IPS-18a (cell line): ENCODE results near the gene SMAD3.
"Not testable (repeated sequence)": the region's sequence is repeated elsewhere in the genome, so short reads cannot be mapped to it uniquely, and the experiment has no call there.

Experiments
- H3K27ac ChIP-seq: one replicate; pipeline ENCODE4 v1.5.1; 2013; ENCODE audit warnings: low read length
- H3K27me3 ChIP-seq: one replicate; pipeline ENCODE4 v1.6.1; 2013; ENCODE audit warnings: mild to moderate bottlenecking, low read length; ENCODE audit not compliant: control insufficient read depth, insufficient read depth
- H3K36me3 ChIP-seq: one replicate; pipeline ENCODE4 v1.6.1; 2013; ENCODE audit warnings: low read depth, low read length; ENCODE audit not compliant: control insufficient read depth
- H3K4me1 ChIP-seq: one replicate; pipeline ENCODE4 v1.6.1; 2013; ENCODE audit warnings: low read depth, low read length; ENCODE audit not compliant: control insufficient read depth
- H3K4me3 ChIP-seq: one replicate; pipeline ENCODE4 v1.5.1; 2013; ENCODE audit warnings: low read length
- H3K9ac ChIP-seq: one replicate; pipeline ENCODE4 v1.6.1; 2013; ENCODE audit warnings: mild to moderate bottlenecking, low read length, moderate library complexity
- H3K9me3 ChIP-seq: one replicate; pipeline ENCODE4 v1.6.1; 2013; ENCODE audit warnings: low read depth, low read length; ENCODE audit not compliant: control insufficient read depth

SMAD3 gene

DNA sequence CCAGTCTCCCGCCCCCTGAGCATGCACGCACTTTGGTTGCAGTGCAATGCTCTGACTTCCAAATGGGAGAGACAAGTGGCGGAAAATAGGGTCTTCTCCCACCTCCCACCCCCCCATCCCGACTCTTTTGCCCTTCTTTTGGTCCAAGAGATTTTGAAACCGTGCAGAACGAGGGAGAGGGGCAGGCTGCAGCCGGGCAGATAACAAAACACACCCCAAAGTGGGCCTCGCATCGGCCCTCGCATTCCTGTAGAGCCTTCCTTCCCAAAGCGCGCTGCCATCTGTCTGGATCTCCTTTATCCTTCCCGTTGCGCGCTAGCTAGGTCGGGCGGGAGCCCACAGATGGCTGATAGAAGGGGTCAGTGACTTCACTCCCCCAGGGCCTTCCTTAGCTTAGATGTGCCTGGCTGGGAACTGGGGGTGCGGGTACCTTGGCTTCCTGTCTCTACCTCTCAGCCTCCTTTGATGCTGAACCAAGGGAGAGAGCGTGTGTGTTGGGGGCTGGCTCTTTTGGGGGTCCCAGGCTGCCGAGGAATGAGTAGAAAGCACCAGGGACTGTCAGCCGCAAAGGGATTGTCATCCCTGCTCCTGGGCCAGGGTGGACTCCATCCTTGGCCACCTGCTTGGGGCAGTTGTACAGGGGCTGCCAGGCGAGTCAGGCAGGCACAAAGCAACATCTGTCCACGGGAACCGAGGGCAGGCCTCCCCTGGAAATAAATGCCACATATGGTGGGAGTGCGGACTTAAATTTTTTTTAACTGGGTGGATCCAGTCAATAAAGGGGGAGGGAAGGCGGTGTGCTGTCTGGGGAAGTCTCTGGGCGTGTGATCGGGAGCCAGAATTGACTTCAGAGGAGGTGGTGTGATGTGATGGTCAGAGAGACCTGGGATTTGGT lies 1.8 kb downstream of the SMAD3 start:
- Histone ChIP-seq H3K27ac (no peak overlapping the region), H3K27me3 (peaks cover 55% of the 10 kb centered on the region), H3K36me3 (no peaks in the 10 kb centered on the region)

GRCh38 chr15:67067930-67068551 lies 2.6 kb downstream of the SMAD3 start:
- H3K36me3 ChIP-seq: no peaks in the 10 kb centered on the region
- H3K9me3 ChIP-seq: no peaks in the 10 kb centered on the region
- H3K9ac ChIP-seq: no peak overlapping the region
- peaks cover 47% of the 10 kb centered on the region for H3K27me3 ChIP-seq
- H3K27ac ChIP-seq: no peak overlapping the region
- H3K4me1 ChIP-seq: peaks cover 33% of the 10 kb centered on the region
- peak overlapping the region; percentile 72 for H3K4me3 ChIP-seq

More for the DNA sequence above, 1.8 kb downstream of the SMAD3 start:
- Histone ChIP-seq H3K9me3 (no peaks in the 10 kb centered on the region), H3K4me1 (peaks cover 34% of the 10 kb centered on the region), H3K4me3 (peak overlapping the region; percentile 72), H3K9ac (peak overlapping the region; percentile 61)

DNA sequence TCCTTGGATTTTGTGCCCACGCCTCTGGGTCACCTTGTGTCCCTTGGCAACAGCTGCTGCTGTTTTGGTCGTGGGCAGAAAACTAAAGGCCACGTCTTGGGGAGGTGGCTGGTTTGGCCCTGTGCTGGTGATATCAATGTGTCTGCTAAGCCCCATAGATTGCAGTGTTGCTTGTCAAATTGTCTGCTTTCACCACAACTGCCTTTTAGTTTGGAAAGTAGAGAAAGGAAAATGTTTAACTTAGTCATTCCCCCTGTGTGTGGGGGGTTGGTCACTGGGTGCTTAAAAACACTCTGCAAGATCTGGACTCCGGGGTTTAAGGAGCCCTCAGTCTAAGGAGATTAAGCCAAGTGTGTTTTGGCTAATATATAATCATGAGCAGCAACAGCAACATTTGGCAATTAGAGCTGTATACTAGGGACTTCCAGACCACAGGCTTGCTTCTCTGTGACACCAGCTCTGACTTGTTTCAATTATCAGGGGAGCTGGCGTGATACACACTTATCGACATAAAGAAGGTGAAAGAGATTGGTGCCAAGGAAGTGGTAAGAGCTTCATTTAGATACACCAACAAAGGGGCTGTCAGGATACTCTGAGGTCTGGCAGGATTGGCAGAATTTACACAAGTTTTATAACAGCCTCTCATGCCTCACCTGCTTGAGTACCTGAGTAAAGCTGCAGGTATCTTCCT lies 3.5 kb downstream of the SMAD3 start:
- Histone ChIP-seq H3K27me3 (peaks cover 39% of the 10 kb centered on the region), H3K4me3 (peak overlapping the region; percentile 72), H3K27ac (no peak overlapping the region), H3K9me3 (no peaks in the 10 kb centered on the region), H3K4me1 (peaks cover 25% of the 10 kb centered on the region), H3K9ac (no peak overlapping the region), H3K36me3 (no peaks in the 10 kb centered on the region)

GRCh38 chr15:67070150-67070549 lies 4.7 kb downstream of the SMAD3 start:
- peaks cover 35% of the 10 kb centered on the region for H3K27me3 ChIP-seq
- no peaks in the 10 kb centered on the region for H3K9me3 ChIP-seq
- no peak overlapping the region for H3K4me3 ChIP-seq
- H3K36me3 ChIP-seq: no peaks in the 10 kb centered on the region
- H3K9ac ChIP-seq: no peak overlapping the region
- H3K4me1 ChIP-seq: peaks cover 28% of the 10 kb centered on the region
- H3K27ac ChIP-seq: no peak overlapping the region

GRCh38 chr15:67070892-67071664 lies 5.7 kb downstream of the SMAD3 start:
- Histone ChIP-seq H3K4me3 (no peak overlapping the region), H3K27me3 (peaks cover 34% of the 10 kb centered on the region), H3K9me3 (no peaks in the 10 kb centered on the region), H3K9ac (no peak overlapping the region), H3K36me3 (no peaks in the 10 kb centered on the region), H3K4me1 (peaks cover 28% of the 10 kb centered on the region), H3K27ac (no peak overlapping the region)

- H3K4me3 ChIP-seq: no peak overlapping the region
- no peak overlapping the region for H3K9ac ChIP-seq
- H3K4me1 ChIP-seq: peaks cover 25% of the 10 kb centered on the region
- H3K27ac ChIP-seq: no peak overlapping the region
- peaks cover 21% of the 10 kb centered on the region for H3K27me3 ChIP-seq
- no peaks in the 10 kb centered on the region for H3K36me3 ChIP-seq
- no peaks in the 10 kb centered on the region for H3K9me3 ChIP-seq
Observed at GRCh38 chr15:67072442-67072841, 7.0 kb downstream of the SMAD3 start.

DNA sequence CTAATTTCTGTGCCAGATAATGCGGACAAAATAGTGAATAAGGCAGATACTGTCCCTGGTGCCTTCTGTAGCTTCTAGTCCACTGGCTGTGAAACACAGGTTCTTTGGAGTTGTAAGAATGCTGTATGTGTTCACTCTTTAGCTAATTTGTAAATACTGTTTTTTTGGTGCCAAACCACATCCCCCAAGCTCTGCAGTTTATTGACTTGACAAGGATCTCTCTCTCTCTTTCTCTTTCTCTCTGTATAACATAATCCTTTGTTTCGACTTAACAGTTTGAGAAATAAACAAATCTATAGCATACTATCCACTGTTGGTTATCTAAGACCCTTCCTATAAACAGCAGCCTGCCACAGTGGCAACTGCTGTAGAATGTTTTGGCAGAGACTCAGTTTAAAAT lies 7.6 kb downstream of the SMAD3 start:
- Histone ChIP-seq H3K27ac (no peak overlapping the region), H3K4me3 (no peak overlapping the region), H3K9ac (no peak overlapping the region), H3K36me3 (no peaks in the 10 kb centered on the region), H3K4me1 (peaks cover 22% of the 10 kb centered on the region), H3K27me3 (peaks cover 16% of the 10 kb centered on the region), H3K9me3 (no peaks in the 10 kb centered on the region)

DNA sequence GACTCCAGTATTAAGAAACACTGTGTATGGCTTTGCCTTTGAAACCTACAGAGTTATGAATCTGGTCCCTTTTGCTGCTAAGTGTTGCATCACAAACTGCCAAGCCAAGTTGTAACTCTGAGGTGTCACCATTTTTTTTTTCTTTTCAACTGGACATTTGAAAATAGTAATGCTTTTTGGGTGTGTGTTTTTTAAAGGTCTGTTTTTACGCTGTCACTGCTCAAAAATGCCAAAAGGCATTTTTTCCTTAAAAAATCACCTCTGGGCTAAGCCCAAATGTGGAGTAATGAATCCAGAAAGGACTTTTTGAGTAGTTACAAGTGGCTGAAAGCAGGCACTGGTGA lies 9.5 kb downstream of the SMAD3 start:
- Histone ChIP-seq H3K9me3 (no peaks in the 10 kb centered on the region), H3K36me3 (no peaks in the 10 kb centered on the region), H3K4me3 (no peak overlapping the region), H3K27me3 (no peaks in the 10 kb centered on the region), H3K4me1 (peaks cover 15% of the 10 kb centered on the region), H3K27ac (no peak overlapping the region), H3K9ac (no peak overlapping the region)

GRCh38 chr15:67075555-67076135 lies 10.2 kb downstream of the SMAD3 start:
- H3K9me3 ChIP-seq, H3K27me3 ChIP-seq, H3K9ac ChIP-seq, H3K36me3 ChIP-seq, H3K27ac ChIP-seq, H3K4me3 ChIP-seq: not testable (repeated sequence)
- H3K4me1 ChIP-seq: peaks cover 11% of the 10 kb centered on the region

- Histone ChIP-seq H3K4me3 (no peak overlapping the region), H3K9ac (no peak overlapping the region), H3K4me1 (peaks cover 11% of the 10 kb centered on the region), H3K36me3 (no peaks in the 10 kb centered on the region), H3K9me3 (no peaks in the 10 kb centered on the region), H3K27me3 (no peaks in the 10 kb centered on the region), H3K27ac (no peak overlapping the region)
Observed at GRCh38 chr15:67076147-67076843, 10.9 kb downstream of the SMAD3 start.
